Thymus (tissue), 11 donors: Measurements from ENCODE around the gene ABCA9. TPM values are rescaled to one million over a fixed set of nuclear protein-coding genes. Genes with fewer than 3 reads are reported as not detected.
A peak's percentile ranks its signal among the peaks of the same experiment; 100 is the strongest.

ENCODE experiments used
- DNase-seq, 9 donors: peaks; one replicate each; pipeline ENCODE4 v3.0.0-alpha.2; 2013; ENCODE audit warnings: low spot score in 9 of 9, low read depth in 6 of 9, missing footprints in 1 of 9
- H3K27ac ChIP-seq, 2 donors: one replicate each; pipeline ENCODE4 v1.5.1; 2013; ENCODE audit warnings: control low read depth in 1 of 2, low read depth in 1 of 2, low read length in 1 of 2, mild to moderate bottlenecking in 1 of 2, moderate library complexity in 1 of 2
- H3K27me3 ChIP-seq, 2 donors: one replicate each; pipeline ENCODE4 v1.5.1; 2013; ENCODE audit warnings: low read length in 1 of 2; ENCODE audit not compliant: control insufficient read depth in 2 of 2, insufficient read depth in 1 of 2
- H3K36me3 ChIP-seq, 2 donors: one replicate each; pipeline ENCODE4 v1.5.1; 2013; ENCODE audit warnings: low read length in 1 of 2, mild to moderate bottlenecking in 1 of 2, moderate library complexity in 1 of 2; ENCODE audit not compliant: control insufficient read depth in 2 of 2, insufficient read depth in 2 of 2
- H3K4me1 ChIP-seq, 2 donors: one replicate each; pipeline ENCODE4 v1.5.1; 2013; ENCODE audit warnings: low read length in 2 of 2; ENCODE audit not compliant: control insufficient read depth in 2 of 2, insufficient read depth in 2 of 2
- H3K4me3 ChIP-seq, 2 donors: one replicate each; pipeline ENCODE4 v1.5.1; 2013; ENCODE audit warnings: low read length in 2 of 2, control low read depth in 1 of 2, mild to moderate bottlenecking in 1 of 2
- H3K9me3 ChIP-seq, 2 donors: one replicate each; pipeline ENCODE4 v1.5.1; 2013; ENCODE audit warnings: low read length in 1 of 2, mild to moderate bottlenecking in 1 of 2; ENCODE audit not compliant: control insufficient read depth in 2 of 2, insufficient read depth in 1 of 2
- WGBS: extraction: QIAGEN DNeasy Blood & Tissue Kit; methylation state at CpG from one replicate; pipeline ENCODE4 v1.1.7; 2013; 5-methylcytosine and 5-hydroxymethylcytosine counted together
- polyA plus RNA-seq: library from polyadenylated mRNA; stranded (reverse); fragments of 200-250 nt; gene quantifications from one replicate; pipeline ENCODE4 v1.2.3, GENCODE V29; 2013
- total RNA-seq: library from RNA; stranded (reverse); fragments of 120-200 nt; gene quantifications from one replicate; pipeline ENCODE4 v1.2.4, GENCODE V29; 2013
- donor health status: healthy.

ABCA9 gene
- total and polyA plus RNA-seq, 2 donors: 1.1 to 2.8 TPM

DNA sequence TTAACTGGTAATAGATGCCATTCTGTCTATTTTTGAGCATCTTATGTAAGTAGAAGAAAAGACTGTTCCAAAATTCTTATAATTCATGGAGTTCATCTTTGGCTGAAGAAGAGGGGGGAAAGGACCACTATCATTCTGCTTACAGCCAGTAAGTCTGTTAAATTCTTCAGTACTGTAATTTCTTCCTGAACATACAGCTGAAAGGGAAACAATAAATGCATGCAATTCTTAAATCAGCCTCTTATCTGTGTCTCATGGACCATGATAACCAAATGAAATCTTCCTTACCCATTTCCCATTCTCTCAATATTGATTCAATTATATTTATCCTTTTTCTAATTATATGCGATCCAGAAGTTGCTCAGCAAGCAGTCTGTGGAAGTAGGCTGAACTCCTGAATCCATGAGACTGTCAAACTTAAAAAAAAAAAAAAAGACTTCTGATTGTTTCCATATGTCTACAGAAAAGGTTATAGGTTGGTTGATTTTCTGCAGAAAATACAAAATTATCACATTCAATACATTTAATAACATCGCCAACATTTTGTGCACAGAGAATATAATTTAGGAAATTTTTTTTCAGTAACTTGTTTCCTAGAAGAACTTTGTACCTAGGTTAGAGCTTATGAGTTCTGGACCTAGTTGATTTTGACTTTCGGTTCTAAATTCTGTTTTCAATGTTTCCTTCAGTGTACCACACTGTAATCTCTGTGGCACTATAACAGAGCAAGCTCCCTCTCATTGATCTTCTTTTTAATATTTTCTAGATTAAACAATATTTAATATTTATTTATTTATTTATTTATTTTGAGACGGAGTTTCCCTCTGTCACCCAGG lies 1.2 kb upstream of the ABCA9 start:
- no peak overlapping the region for H3K4me3 ChIP-seq
- DNase-seq: no peak
- H3K9me3 ChIP-seq: no peaks in the 10 kb centered on the region
- H3K27me3 ChIP-seq: no peaks in the 10 kb centered on the region
- WGBS: 97% methylated on average over 4 of the region's 4 CpGs
- peaks cover 2 to 3% of the 10 kb centered on the region in 2 donors for H3K4me1 ChIP-seq
- H3K36me3 ChIP-seq: no peaks in the 10 kb centered on the region
- H3K27ac ChIP-seq: peak overlapping the region in 1 of 2 donors; percentile 9

DNA sequence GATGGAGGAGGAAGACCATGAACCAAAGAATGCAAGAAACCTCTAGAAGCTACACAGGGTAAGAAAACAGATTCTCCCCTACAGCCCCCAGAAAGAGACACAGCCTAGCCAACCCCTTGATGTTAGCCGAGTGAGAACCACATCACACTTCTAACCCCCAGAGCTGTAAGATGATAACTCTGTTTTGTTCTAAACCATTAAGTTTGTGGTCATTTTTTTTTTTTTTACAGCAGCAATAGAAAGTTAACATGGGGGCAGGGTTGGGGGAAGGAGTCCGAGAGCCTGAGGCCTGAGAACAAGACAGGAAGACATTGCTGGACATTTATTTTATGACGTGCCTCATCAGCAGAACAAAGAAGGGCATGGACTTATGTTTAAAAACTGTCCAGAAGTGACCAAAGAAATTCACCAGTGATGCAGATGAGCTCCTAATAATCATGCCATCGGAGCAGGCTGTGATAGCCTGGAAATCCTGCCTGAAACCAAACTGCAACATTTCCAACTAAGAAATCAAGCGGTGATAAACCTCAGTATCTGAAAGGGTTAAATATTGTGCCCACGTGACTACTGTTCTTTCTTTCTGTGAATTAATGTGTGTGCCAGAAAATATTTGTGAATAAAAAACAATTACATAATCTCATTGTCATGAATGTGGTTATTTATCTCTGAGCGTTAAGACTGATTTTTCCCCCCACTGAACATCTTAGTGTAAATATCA lies 1.1 kb downstream of the ABCA9 start:
- Histone ChIP-seq H3K36me3 (no peaks in the 10 kb centered on the region), H3K9me3 (no peaks in the 10 kb centered on the region), H3K27ac (no peak overlapping the region), H3K27me3 (no peaks in the 10 kb centered on the region), H3K4me3 (no peak overlapping the region), H3K4me1 (no peaks in the 10 kb centered on the region)
- 92% methylated on average over 7 of the region's 7 CpGs for WGBS
- no peak for DNase-seq

DNA sequence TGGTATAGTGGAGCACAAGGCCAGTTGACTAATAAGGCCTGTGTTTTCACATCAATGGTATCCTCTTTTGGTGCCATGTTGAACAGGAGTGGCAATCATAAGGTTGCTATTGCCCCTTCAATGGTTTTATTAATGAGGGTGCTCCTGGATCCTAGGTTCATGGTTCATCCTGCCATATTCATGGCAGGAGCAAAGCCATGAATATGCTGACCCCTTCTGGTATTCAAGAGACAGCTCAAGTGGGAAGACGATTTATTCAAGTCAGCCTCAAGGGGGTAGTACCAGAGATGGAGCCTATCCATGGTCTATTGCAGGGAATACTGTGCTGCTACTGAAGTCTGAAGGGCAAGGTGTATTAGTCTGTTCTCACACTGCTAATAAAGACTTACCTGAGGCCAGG lies 2.6 kb downstream of the ABCA9 start:
- H3K27ac ChIP-seq: no peak overlapping the region
- no peak for DNase-seq

DNA sequence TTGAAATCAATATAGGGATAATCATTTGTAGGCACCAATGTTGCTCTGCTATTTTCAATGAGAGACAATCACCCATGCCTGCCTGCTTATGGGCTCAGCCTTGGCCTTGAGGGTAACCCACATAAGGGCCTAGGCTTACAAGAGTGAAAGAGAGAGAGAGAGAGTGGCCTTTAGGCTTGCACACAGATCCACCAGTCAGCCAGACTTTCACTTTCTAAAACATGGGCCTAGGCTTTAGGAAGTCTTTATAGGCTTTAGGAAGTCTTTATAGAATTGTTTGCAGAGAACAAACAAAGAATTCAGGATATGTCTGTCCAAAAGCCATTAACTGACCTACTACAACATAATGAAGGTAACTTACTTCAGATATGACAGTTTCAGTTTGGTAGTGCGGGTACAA lies 3.4 kb downstream of the ABCA9 start:
- 96% methylated on average over 1 of the region's 1 CpG for WGBS

More for the DNA sequence above, 2.6 kb downstream of the ABCA9 start:
- H3K4me3 ChIP-seq: no peak overlapping the region
- H3K27me3 ChIP-seq: no peaks in the 10 kb centered on the region
- WGBS: 98% methylated on average over 1 of the region's 1 CpG
- no peaks in the 10 kb centered on the region for H3K4me1 ChIP-seq
- no peaks in the 10 kb centered on the region for H3K36me3 ChIP-seq
- H3K9me3 ChIP-seq: no peaks in the 10 kb centered on the region

DNA sequence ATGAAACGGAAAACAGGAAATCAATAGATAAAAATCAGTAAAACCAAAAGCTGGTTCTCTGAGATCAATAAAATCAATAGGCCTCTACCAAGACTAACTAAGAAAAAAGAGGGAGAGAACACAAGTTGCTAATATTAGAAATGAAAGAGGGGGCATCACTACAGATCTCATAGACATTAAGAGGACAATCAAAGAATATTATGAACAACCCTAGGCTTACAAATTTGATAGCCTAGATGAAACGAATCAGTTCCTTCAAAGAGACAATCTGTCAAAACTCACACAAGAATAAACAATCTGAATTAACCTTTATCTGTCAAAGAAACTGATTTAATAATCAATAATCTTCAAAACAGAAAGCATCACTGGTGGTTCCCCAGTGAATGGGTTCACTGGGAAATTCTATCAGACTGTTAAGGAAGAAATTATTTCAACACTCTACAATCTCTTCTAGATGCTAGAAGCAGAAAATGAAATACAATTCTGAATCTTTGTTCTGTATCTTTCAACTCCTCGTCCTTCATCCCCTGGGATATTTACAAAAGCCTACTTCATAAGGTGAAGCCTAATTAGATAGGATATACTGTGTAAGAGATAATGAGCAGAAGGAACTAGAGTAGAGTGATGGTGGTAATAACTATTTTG lies 4.4 kb downstream of the ABCA9 start:
- WGBS: 93% methylated on average over 3 of the region's 3 CpGs
- Histone ChIP-seq H3K4me3 (no peak overlapping the region), H3K27ac (no peak overlapping the region), H3K9me3 (no peaks in the 10 kb centered on the region), H3K27me3 (no peaks in the 10 kb centered on the region), H3K4me1 (no peaks in the 10 kb centered on the region), H3K36me3 (no peaks in the 10 kb centered on the region)
- DNase-seq: no peak

More for the DNA sequence above, 3.4 kb downstream of the ABCA9 start:
- no peaks in the 10 kb centered on the region for H3K36me3 ChIP-seq
- no peak overlapping the region for H3K4me3 ChIP-seq
- no peaks in the 10 kb centered on the region for H3K9me3 ChIP-seq
- DNase-seq: no peak
- H3K27ac ChIP-seq: no peak overlapping the region
- H3K4me1 ChIP-seq: no peaks in the 10 kb centered on the region
- H3K27me3 ChIP-seq: no peaks in the 10 kb centered on the region

DNA sequence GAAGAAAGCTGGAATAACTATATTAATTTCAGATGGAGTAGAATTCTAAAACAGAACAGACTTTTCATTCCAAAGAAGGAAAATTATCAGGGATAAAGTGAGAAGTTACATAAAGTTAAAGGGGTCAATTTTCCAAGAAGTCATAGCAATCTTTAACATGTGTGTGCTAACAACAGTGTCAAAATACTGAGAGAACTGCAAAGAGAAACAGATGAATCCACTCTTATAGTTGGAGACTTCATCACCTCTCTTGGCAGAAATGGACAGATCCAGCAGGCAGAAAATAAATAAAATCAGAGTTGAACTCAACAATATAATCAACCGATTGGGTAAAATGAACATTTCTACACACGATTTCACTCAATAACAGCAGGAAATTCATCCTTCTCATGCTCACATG lies 5.4 kb downstream of the ABCA9 start:
- Histone ChIP-seq H3K4me3 (no peak overlapping the region), H3K9me3 (no peaks in the 10 kb centered on the region), H3K27me3 (no peaks in the 10 kb centered on the region), H3K4me1 (no peaks in the 10 kb centered on the region), H3K36me3 (no peaks in the 10 kb centered on the region), H3K27ac (no peak overlapping the region)
- DNase-seq: no peak
- 98% methylated on average over 2 of the region's 2 CpGs for WGBS

DNA sequence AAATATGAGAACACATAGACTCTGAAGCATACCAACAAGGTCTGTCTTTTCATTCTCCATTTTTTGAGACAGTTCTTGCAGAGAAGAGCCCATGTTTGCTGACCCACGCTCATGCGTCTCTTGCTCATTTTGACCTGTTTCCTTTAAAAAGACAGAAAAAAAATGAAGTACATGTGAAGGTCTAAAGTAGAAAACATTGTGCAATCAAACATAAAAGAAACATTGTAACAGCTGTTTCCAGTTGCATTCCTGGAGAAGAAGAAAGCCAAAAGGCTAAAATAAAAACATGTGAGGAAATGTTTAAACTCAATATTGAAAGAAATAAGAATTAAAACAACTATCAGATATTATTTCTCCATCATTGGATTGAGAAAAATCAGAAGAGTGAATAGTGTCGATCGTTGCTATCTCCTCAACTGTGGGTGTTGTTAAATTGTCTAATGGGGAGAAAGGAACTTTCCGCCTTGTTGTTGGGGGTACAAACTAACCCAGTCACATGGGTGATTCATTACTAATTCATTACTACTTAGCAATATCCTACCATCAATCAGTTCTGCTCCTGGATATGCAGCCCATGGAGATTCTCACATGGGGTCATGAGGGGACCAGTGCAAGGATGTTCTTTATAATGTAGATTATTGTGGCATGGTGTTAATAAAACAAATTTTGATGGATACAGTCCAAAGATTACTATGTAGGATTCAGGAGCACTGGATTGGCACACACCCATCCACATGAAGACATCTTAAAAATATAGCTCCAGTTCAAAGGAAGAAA lies 9.5 kb downstream of the ABCA9 start:
- WGBS: 98% methylated on average over 5 of the region's 5 CpGs
- H3K36me3 ChIP-seq: no peaks in the 10 kb centered on the region
- no peaks in the 10 kb centered on the region for H3K4me1 ChIP-seq
- no peak overlapping the region for H3K4me3 ChIP-seq
- no peak for DNase-seq
- H3K9me3 ChIP-seq: no peaks in the 10 kb centered on the region
- H3K27me3 ChIP-seq: no peaks in the 10 kb centered on the region
- H3K27ac ChIP-seq: no peak overlapping the region

DNA sequence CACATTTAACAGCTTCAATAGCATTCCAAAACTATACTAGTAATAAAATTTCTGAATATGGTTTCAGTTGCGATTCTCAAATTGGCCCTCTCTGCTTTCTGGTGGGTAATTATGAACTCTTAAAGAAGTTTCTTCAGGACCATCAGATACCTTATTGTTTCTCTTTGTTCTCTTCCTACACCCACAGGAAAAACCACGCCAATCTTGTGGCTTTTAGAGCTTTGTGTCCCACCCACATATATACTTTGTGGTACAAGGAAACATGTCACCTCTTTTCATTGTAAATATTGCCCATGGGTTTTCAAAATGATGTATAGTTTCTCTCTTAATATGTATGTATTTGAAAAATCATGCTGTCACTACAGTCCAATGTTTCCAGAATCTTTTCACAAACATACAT lies 12.1 kb downstream of the ABCA9 start:
- H3K36me3 ChIP-seq: no peaks in the 10 kb centered on the region
- peak in 1 of 9 donors; percentile 32 for DNase-seq
- H3K4me1 ChIP-seq: no peaks in the 10 kb centered on the region
- H3K27me3 ChIP-seq: no peaks in the 10 kb centered on the region
- no peak overlapping the region for H3K27ac ChIP-seq
- H3K4me3 ChIP-seq: no peak overlapping the region
- WGBS: 59% methylated on average over 2 of the region's 2 CpGs
- no peaks in the 10 kb centered on the region for H3K9me3 ChIP-seq
